ENCODE results near the gene ETS1.

DNA sequence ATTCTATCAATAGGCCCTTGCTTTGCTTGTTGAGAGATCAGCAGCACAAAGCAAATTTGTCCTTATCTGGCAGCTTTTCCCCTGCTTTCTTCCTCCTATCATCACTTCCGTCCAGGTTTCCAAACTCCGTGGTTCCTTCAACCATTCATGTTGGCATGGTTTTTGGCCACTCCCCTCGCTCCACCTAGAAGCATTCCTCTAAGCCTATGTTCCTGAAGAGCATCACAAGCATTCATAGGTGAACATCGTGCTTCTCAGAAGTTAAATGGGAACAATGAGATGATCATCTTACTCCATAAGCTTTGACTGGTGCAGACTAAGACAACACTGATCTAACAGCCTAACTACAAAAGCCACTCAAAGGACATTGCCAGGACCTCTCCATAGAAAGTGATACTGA, 86.3 kb downstream of the ETS1 start:
- TF ChIP-seq, protein P1, sequence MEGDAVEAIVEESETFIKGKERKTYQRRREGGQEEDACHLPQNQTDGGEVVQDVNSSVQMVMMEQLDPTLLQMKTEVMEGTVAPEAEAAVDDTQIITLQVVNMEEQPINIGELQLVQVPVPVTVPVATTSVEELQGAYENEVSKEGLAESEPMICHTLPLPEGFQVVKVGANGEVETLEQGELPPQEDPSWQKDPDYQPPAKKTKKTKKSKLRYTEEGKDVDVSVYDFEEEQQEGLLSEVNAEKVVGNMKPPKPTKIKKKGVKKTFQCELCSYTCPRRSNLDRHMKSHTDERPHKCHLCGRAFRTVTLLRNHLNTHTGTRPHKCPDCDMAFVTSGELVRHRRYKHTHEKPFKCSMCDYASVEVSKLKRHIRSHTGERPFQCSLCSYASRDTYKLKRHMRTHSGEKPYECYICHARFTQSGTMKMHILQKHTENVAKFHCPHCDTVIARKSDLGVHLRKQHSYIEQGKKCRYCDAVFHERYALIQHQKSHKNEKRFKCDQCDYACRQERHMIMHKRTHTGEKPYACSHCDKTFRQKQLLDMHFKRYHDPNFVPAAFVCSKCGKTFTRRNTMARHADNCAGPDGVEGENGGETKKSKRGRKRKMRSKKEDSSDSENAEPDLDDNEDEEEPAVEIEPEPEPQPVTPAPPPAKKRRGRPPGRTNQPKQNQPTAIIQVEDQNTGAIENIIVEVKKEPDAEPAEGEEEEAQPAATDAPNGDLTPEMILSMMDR (IDR thresholded peaks at IDR 0.05) = no peak
- no peak for TF ChIP-seq POLR2A (IDR thresholded peaks at IDR 0.05)
